ENCODE measurements around the gene TANK.

Gene TANK

DNA sequence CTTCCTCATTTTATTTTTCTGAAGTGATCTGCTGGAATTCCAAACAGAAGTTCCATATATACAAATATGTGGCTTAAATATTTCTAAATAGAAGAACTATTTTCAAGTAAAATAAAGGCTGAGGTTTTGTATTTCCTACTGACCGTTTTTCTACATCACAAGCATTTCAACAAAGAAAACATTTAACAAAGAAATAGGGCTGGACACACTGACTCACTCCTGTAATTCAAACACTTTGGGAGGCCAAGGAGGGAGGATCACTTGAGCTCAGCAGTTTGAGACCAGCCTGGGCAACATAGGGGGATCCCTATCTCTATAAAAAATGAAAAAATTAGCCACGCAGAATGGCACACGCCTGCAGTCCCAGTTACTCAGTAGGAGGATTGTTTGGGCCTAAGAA, 44.6 kb downstream of the TANK start:
- TF ChIP-seq, protein P1, sequence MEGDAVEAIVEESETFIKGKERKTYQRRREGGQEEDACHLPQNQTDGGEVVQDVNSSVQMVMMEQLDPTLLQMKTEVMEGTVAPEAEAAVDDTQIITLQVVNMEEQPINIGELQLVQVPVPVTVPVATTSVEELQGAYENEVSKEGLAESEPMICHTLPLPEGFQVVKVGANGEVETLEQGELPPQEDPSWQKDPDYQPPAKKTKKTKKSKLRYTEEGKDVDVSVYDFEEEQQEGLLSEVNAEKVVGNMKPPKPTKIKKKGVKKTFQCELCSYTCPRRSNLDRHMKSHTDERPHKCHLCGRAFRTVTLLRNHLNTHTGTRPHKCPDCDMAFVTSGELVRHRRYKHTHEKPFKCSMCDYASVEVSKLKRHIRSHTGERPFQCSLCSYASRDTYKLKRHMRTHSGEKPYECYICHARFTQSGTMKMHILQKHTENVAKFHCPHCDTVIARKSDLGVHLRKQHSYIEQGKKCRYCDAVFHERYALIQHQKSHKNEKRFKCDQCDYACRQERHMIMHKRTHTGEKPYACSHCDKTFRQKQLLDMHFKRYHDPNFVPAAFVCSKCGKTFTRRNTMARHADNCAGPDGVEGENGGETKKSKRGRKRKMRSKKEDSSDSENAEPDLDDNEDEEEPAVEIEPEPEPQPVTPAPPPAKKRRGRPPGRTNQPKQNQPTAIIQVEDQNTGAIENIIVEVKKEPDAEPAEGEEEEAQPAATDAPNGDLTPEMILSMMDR (IDR thresholded peaks at IDR 0.05; ENCODE audit: low read depth, low read length): no peak
- TF ChIP-seq POLR2A (IDR thresholded peaks at IDR 0.05; ENCODE audit: extremely low read depth, insufficient read length) (no peak), MYC (IDR thresholded peaks at IDR 0.05; ENCODE audit: low read depth, low read length) (no peak)
- TF ChIP-seq, protein P2, sequence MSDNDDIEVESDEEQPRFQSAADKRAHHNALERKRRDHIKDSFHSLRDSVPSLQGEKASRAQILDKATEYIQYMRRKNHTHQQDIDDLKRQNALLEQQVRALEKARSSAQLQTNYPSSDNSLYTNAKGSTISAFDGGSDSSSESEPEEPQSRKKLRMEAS (IDR thresholded peaks at IDR 0.05; ENCODE audit: low read depth, low read length): no peak
- DNase-seq (ENCODE audit: low read depth): no peak
- H3K4me3 ChIP-seq (ENCODE audit: low read depth, low read length): no peak overlapping the region

DNA sequence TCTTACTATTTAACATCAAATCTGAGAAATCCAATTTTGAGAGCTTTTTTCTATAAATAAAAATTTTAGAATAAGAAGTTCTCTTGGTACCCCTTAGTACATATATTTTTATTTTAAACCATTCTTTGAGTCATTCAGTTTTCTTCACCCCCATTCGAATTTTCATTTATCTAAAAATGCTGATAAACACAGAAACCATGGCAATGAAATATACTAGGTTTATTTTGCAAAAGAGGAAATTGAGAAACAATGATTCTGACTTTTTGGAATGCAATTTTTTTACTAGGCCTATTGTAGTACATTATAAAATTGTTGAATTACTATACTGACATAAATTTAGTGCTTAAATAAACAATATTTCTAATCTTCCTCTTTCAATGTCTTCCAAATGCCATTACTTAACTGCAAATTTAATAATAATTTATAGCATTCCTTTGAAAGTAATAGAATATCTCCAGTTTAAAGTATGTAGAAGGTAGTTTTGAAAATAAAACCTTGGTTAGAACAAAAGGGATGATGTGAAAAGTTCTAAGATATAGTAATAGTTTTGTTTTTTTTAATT, 46.3 kb downstream of the TANK start:
- H3K4me3 ChIP-seq (ENCODE audit: low read depth, low read length): no peak overlapping the region
- no peak for TF ChIP-seq POLR2A (IDR thresholded peaks at IDR 0.05; ENCODE audit: extremely low read depth, insufficient read length)
- TF ChIP-seq MYC (IDR thresholded peaks at IDR 0.05; ENCODE audit: low read depth, low read length): no peak
- TF ChIP-seq, protein P2 (IDR thresholded peaks at IDR 0.05; ENCODE audit: low read depth, low read length): no peak
- TF ChIP-seq, protein P1 (IDR thresholded peaks at IDR 0.05; ENCODE audit: low read depth, low read length): no peak
- DNase-seq (ENCODE audit: low read depth): no peak

DNA sequence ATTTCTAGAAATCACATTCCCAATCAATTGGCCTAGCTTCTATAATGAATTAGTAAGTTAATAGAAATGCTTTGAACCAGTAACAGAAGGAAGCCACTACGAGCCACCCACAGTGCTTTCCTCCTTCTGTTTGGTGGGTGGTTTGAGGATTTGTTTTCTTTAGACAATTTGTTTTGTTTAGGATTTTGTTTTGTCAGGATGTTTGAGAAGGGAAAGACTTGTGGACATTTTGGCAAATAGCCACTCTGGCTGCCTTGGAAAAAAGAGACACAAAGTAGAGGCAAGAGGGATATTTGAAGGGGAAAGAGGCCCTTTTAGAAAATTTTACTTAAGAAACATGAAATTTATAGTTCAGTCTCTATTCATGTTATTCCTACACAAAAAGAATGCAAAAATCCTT, 47.7 kb downstream of the TANK start:
- TF ChIP-seq, protein P2 (IDR thresholded peaks at IDR 0.05; ENCODE audit: low read depth, low read length): no peak
- TF ChIP-seq, protein P1 (IDR thresholded peaks at IDR 0.05; ENCODE audit: low read depth, low read length): no peak
- no peak for TF ChIP-seq POLR2A (IDR thresholded peaks at IDR 0.05; ENCODE audit: extremely low read depth, insufficient read length)
- no peak for TF ChIP-seq MYC (IDR thresholded peaks at IDR 0.05; ENCODE audit: low read depth, low read length)
- no peak for DNase-seq (ENCODE audit: low read depth)
- H3K4me3 ChIP-seq (ENCODE audit: low read depth, low read length): no peak overlapping the region

DNA sequence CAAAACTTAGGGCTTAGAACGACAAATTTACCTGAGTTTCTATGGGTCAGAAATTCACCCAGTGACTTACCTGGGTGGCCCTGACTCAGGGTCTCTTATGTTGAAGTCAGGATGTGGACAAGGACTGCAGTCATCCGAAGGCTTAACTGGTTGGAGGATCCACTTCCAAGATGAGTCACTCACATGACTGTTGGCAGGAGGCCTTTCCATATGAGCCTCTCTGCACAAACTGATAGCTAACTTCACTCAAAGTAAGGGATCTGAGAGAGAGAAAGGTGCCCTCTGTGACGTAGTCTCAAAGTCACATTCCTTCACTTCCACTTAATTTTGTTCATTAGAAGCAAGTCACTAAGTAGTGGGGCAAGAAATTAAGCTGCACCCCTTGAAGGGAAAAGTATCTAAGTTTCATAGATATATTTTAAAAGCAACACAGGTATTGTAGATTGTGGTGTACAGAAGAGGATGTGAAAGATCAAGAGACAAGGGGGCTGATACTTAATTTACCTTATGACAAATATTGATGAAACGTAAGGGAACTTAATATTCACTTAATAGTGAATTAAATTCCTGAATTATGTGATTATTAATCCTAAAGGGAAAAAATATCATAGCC, 48.4 kb downstream of the TANK start:
- DNase-seq (ENCODE audit: low read depth): peak; percentile 7
- no peak overlapping the region for H3K4me3 ChIP-seq (ENCODE audit: low read depth, low read length)
- TF ChIP-seq POLR2A (IDR thresholded peaks at IDR 0.05; ENCODE audit: extremely low read depth, insufficient read length) (no peak), MYC (IDR thresholded peaks at IDR 0.05; ENCODE audit: low read depth, low read length) (no peak)
- TF ChIP-seq, protein P2 (IDR thresholded peaks at IDR 0.05; ENCODE audit: low read depth, low read length): no peak
- TF ChIP-seq, protein P1 (IDR thresholded peaks at IDR 0.05; ENCODE audit: low read depth, low read length): no peak

DNA sequence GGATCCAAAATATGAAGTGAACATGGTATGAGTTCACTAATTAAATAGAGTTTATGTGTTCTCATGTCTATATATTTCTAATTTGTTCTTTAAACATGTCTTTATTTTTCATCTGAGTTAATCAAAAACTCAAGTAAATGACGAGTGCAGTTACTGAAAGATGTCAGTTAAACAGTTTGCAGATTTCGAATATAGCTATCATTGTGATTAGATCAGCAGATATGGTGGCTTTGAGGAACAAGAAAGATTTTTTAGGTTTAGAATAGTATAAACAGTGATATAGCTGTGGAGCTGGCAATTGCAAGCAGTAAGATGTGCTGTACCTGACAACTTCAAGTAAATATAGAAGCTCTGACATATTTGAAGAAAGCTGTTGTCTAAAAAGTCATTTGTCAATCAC, 49.7 kb downstream of the TANK start:
- no peak for DNase-seq (ENCODE audit: low read depth)
- TF ChIP-seq, protein P2 (IDR thresholded peaks at IDR 0.05; ENCODE audit: low read depth, low read length): no peak
- TF ChIP-seq MYC (IDR thresholded peaks at IDR 0.05; ENCODE audit: low read depth, low read length) (no peak), POLR2A (IDR thresholded peaks at IDR 0.05; ENCODE audit: extremely low read depth, insufficient read length) (no peak)
- TF ChIP-seq, protein P1 (IDR thresholded peaks at IDR 0.05; ENCODE audit: low read depth, low read length): no peak
- no peak overlapping the region for H3K4me3 ChIP-seq (ENCODE audit: low read depth, low read length)
